Suprapubic skin (tissue), 4 donors: Measurements from ENCODE around the gene RAB11A.

ENCODE experiments used
- POLR2A ChIP-seq, 2 donors: fragments of 450-650 bp; IDR thresholded peaks; one replicate each; pipeline ENCODE4 v1.6.1; 2017; ENCODE audit warnings: antibody characterized with exemption in 2 of 2, mild to moderate bottlenecking in 2 of 2, moderate library complexity in 2 of 2
- POLR2AphosphoS5 ChIP-seq, 3 donors: sonication (generic); formaldehyde crosslinking; IDR thresholded peaks; one replicate each; pipeline ENCODE4 v1.6.1; 2017; ENCODE audit warnings: antibody characterized with exemption in 3 of 3

DNA sequence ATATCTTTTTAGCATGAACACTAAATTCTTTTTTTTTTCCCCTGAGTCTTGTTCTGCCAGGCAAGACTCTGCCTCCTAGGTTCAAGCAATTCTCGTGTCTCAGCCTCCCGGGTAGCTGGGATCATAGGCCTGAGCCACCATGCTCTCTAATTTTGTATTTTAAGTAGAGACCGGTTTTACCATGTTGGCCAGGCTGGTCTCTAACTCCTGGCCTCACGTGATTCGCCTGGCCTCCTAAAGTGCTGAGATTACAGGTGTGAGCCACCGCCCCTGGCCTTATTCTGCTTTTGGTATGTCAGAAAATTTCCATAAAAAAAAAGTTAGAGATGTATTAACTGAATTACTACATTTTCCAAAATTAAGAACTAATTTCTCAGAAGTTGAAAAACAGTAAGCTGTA, 14.3 kb downstream of the RAB11A start:
- TF ChIP-seq POLR2AphosphoS5 (IDR thresholded peaks at IDR 0.05) (no peak), POLR2A (IDR thresholded peaks at IDR 0.05) (no peak)
